ENCODE data around the gene LPP.

DNA sequence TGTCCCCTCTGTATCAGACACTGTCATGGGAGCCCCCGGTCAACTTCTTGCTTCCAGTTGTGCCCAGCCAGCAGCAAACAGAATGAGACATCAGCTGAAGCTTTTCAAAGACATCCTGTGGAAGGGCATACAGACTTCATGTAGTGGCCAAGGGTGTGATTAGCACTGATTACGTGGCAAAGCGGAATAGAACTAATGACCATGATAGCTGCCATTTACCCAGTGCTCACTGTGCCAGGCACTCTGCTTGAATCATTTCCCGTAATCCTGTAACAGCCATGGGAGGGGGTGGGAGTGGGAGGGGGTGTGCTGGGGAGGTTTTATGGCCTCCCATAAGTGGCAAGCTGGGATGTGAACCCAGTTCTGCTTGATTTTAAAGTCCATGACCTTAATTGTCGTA lies 29.5 kb downstream of the LPP start:
- no peak for TF ChIP-seq POLR2AphosphoS5 (IDR thresholded peaks at IDR 0.05; ENCODE audit: borderline replicate concordance, low read depth, low read length)
- TF ChIP-seq EZH2 (IDR thresholded peaks at IDR 0.05), result no peak

Measured in SK-N-MC (cell line).